Pancreas (tissue), 10 donors: ENCODE data around the gene USP28. TPM values are rescaled to one million over a fixed set of nuclear protein-coding genes. Genes with fewer than 3 reads are reported as not detected.

Experiments used
- ATAC-seq, 4 donors: fragments of 200-7000 bp; cut with Tn5 transposase; one replicate each; pipeline versions ENCODE4 v1.8.0 to v1.9.1; 2020; ENCODE audit warnings: mild to moderate bottlenecking in 4 of 4, moderate library complexity in 4 of 4
- DNase-seq, 6 donors: peaks; one replicate each; pipeline ENCODE4 v3.0.0-alpha.2; 2020
- FAIRE-seq: peaks from 2 replicates; lab custom pipeline; 2012; peaks lifted over from hg19 to GRCh38; lab: Jason Lieb, UNC
- H3K27ac ChIP-seq, 4 donors: fragments of 200-600 bp; sonication (generic); 1 replicate in 3 of 4; 2 replicates in 1 of 4; pipeline versions ENCODE4 v1.5.0 to v1.8.0; 2020
- H3K27me3 ChIP-seq, 4 donors: fragments of 200-600 bp; one replicate each; pipeline ENCODE4 v1.8.0; 2021
- H3K36me3 ChIP-seq, 3 donors: fragments of 200-600 bp; sonication (generic) in 1 of 3; one replicate each; pipeline versions ENCODE4 v1.5.0 to v1.8.0; 2020 to 2021
- H3K4me1 ChIP-seq, 3 donors: fragments of 200-600 bp; one replicate each; pipeline ENCODE4 v1.8.0; 2021
- H3K4me3 ChIP-seq, 4 donors: fragments of 200-600 bp; sonication (generic) in 2 of 4; one replicate each; pipeline versions ENCODE4 v1.5.0 to v1.8.0; 2020 to 2021
- H3K9me3 ChIP-seq, 4 donors: fragments of 200-600 bp; one replicate each; pipeline ENCODE4 v1.8.0; 2021
- WGBS, 2 donors: extraction: QIAGEN DNeasy Blood & Tissue Kit; methylation state at CpG; one replicate each; pipeline ENCODE4 v1.1.7; 2013; 5-methylcytosine and 5-hydroxymethylcytosine counted together
- intact Hi-C, 3 donors: fragments of 100-400 bp; cut with DNase I; formaldehyde crosslinking; loops; one replicate each; pipeline versions ENCODE4 v1.11.1 to v1.14.2; 2022
- polyA plus RNA-seq, 2 donors: library from polyadenylated mRNA; stranded (reverse); fragments of 200-250 nt; gene quantifications; one replicate each; pipeline ENCODE4 v1.2.3, GENCODE V29; 2013
- total RNA-seq, 6 donors: library from RNA; stranded (reverse); fragmentation: NEBNext Ultra II Directional in 4 of 6; extraction: Animal tissue kit (Norgen Biotek cat#: 25700) in 4 of 6; gene quantifications; one replicate each; pipeline versions ENCODE4 v1.2.1 to v1.2.4, GENCODE V29; 2021 to 2023
- TF ChIP-seq, protein P1 (sequence below), 4 donors: fragments of 200-600 bp; sonication (generic) in 3 of 4; IDR thresholded peaks; one replicate each; pipeline versions ENCODE4 v1.5.0 to v1.8.0; 2021; ENCODE audit warnings: antibody characterized with exemption in 4 of 4
- donor health status: healthy with polysubstance abuse.
- donor health status: DM: no; HTN: no; CAD: no; lungs with moderate emphysema.
- donor health status: DM: no; HTN: no; CAD: no.
- donor health status: control.
- donor health status: control.
- donor health status: Bipolar disorder and iron deficiency.
- donor health status: DM: yes; HTN: yes; CAD: no.
- donor health status: DM: no; HTN: no; CAD: no.
- donor health status: DM: no; HTN: no; CAD: no.
- donor health status: DM: yes; HTN: yes; CAD: no.

USP28 gene
- total and polyA plus RNA-seq, 8 donors, result 3.2 to 16.6 (median 8.0) TPM

DNA sequence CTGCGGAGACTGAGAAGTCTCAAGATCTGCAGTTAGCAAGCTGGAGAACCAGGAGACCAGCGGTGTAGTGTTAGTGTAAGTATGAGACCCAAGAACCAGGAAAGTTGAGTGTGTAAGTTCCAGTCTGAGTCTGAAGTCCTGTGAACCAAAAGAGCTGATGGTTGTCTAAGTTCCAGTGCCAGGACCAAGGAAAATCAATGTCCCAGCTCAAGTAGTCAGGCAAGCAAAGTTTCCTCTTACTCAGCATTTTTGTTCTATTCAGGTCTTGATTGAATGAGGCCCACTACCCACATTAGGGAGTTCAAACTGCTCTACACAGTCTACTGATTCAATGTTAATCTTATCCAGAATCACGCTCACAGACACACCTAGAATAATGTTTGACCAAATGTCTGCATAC is 11.0 kb downstream of the USP28 start:
- intact Hi-C loops, result no loop called here
- TF ChIP-seq, protein P1, sequence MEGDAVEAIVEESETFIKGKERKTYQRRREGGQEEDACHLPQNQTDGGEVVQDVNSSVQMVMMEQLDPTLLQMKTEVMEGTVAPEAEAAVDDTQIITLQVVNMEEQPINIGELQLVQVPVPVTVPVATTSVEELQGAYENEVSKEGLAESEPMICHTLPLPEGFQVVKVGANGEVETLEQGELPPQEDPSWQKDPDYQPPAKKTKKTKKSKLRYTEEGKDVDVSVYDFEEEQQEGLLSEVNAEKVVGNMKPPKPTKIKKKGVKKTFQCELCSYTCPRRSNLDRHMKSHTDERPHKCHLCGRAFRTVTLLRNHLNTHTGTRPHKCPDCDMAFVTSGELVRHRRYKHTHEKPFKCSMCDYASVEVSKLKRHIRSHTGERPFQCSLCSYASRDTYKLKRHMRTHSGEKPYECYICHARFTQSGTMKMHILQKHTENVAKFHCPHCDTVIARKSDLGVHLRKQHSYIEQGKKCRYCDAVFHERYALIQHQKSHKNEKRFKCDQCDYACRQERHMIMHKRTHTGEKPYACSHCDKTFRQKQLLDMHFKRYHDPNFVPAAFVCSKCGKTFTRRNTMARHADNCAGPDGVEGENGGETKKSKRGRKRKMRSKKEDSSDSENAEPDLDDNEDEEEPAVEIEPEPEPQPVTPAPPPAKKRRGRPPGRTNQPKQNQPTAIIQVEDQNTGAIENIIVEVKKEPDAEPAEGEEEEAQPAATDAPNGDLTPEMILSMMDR (IDR thresholded peaks at IDR 0.05), result no peak
- WGBS, 2 donors, result 97 to 98% methylated on average over 3 of the region's 3 CpGs

DNA sequence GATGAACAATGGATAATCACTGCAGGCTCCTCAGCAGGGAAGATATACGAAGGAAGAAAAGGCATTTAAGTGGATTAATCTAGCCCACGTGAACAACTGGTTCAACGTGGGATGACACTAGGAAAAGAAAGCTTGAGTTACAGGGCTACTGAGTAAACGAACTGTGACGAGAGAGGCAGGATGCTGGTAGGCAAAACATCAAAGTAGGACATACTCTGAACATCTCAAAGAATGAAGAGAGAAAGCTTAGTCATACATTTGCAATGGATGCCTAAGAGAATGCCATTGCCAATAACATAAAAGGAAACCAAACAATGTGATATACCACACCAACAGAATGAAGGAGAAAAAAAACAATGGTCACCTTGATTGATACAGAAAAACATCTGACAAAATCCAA is 12.9 kb downstream of the USP28 start:
- intact Hi-C loops, result no loop called here
- Histone ChIP-seq H3K36me3 (no peaks in the 10 kb centered on the region), H3K27ac (no peak overlapping the region), H3K27me3 (no peaks in the 10 kb centered on the region), H3K4me1 (peaks cover 0 to 10% (median 4%) of the 10 kb centered on the region in 3 donors), H3K4me3 (no peak overlapping the region), H3K9me3 (no peaks in the 10 kb centered on the region)
- WGBS, 2 donors, result 77 to 84% methylated on average over 5 of the region's 5 CpGs
- TF ChIP-seq, protein P1 (IDR thresholded peaks at IDR 0.05), result no peak
- no peak for DNase-seq
- no peak for FAIRE-seq
- no peak for ATAC-seq

More for the DNA sequence above, 11.0 kb downstream of the USP28 start:
- no peaks in the 10 kb centered on the region for H3K9me3 ChIP-seq
- ATAC-seq (no peak), DNase-seq (no peak), FAIRE-seq (no peak)
- H3K4me1 ChIP-seq, result peaks cover 0 to 7% (median 4%) of the 10 kb centered on the region in 3 donors
- no peaks in the 10 kb centered on the region for H3K36me3 ChIP-seq
- no peaks in the 10 kb centered on the region for H3K27me3 ChIP-seq
- no peak overlapping the region for H3K4me3 ChIP-seq
- H3K27ac ChIP-seq, result no peak overlapping the region

DNA sequence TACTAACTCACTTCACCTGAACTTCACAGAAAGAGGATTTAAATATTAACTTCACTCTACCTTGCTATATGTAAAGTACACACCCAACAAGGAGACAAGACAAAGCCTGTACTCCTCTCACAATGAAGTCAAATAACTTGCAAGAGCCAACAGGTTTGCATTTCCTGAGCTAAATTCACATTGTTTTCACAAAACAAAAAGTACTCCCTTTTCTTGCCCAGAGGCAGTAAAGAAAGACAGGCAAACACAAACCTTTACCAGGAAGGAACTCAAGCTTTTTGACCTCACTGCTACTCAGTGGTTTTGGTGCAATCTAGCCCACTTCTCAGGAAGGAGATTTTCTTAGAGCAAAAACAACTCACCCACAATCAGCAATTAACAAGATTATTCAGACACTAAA is 15.7 kb downstream of the USP28 start:
- TF ChIP-seq, protein P1 (IDR thresholded peaks at IDR 0.05), result no peak
- H3K36me3 ChIP-seq, result no peaks in the 10 kb centered on the region
- no peaks in the 10 kb centered on the region for H3K27me3 ChIP-seq
- ATAC-seq (no peak), DNase-seq (no peak), FAIRE-seq (no peak)
- no peak overlapping the region for H3K4me3 ChIP-seq
- no peak overlapping the region for H3K27ac ChIP-seq
- intact Hi-C loops, result no loop called here
- peaks cover 0 to 10% (median 4%) of the 10 kb centered on the region in 3 donors for H3K4me1 ChIP-seq
- no peaks in the 10 kb centered on the region for H3K9me3 ChIP-seq

DNA sequence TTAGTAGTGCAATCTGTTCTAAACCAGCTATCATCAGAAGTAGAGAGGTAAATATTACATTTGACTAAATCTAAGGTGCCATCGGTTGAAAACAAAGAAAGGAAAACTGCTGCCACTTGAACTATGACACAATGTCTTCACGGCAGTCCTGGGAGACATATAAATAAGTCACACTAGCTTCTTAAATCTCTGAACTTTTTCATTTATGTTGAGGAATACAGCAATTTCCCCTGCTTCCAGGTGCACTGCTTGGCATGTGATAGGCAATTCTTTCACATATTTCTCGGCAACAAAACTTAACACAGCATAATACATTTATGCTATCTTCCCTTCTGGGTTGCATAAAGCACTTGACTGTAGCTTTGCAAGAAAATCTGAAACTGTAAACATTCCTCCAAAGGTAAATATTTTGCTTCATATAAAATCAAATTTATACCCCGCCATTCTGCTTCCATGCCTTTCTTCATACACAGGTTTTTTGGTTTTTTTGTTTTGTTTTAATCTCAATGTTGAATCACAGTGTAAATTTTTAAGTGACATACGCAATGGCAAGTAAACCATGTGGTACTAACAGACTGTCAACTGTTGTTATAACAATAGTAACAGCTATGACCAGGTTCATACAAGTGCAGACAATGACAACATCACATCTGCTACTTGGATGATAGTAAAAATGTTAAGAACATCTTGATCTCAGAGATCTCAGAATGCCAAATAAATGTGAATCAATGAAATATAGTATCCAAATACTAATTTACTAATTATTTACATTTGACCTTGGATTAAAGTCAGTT is 18.2 kb downstream of the USP28 start:
- 42 to 45% methylated on average over 5 of the region's 5 CpGs for WGBS, 2 donors
- Histone ChIP-seq H3K9me3 (no peaks in the 10 kb centered on the region), H3K36me3 (no peaks in the 10 kb centered on the region), H3K27ac (no peak overlapping the region), H3K4me3 (no peak overlapping the region), H3K27me3 (no peaks in the 10 kb centered on the region), H3K4me1 (peaks cover 0 to 10% (median 4%) of the 10 kb centered on the region in 3 donors)
- no peak for FAIRE-seq
- intact Hi-C loops, result no loop called here
- DNase-seq, result no peak
- ATAC-seq, result no peak
- TF ChIP-seq, protein P1 (IDR thresholded peaks at IDR 0.05), result no peak

DNA sequence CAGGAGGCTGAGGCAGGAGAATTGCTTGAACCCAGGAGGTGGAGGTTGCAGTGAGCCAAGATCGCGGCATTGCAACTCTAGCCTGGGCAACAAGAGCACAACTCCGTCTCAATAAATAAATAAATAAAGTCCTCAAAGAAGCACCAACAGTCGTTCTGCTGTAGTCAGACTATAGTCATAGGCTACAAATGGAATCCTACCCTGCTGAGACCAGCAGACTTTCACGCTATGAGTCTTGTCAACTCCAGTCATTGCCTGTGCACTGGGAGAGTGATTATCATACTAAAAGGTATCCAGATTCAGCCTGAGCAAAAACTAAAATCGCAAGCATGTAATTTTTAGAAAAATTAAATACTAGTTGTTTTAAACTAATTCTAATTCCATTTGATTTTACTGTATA is 19.6 kb downstream of the USP28 start:
- TF ChIP-seq, protein P1 (IDR thresholded peaks at IDR 0.05), result no peak
- no peak overlapping the region for H3K4me3 ChIP-seq
- FAIRE-seq (no peak), DNase-seq (no peak), ATAC-seq (no peak)
- no peaks in the 10 kb centered on the region for H3K27me3 ChIP-seq
- no peaks in the 10 kb centered on the region for H3K9me3 ChIP-seq
- no peak overlapping the region for H3K27ac ChIP-seq
- intact Hi-C loops, result no loop called here
- H3K4me1 ChIP-seq, result peaks cover 0 to 10% (median 4%) of the 10 kb centered on the region in 3 donors
- H3K36me3 ChIP-seq, result peaks cover 0 to 4% (median 2%) of the 10 kb centered on the region in 3 donors
- 97% methylated on average over 6 of the region's 6 CpGs for WGBS, 2 donors
